GM21825 (cell line): ENCODE results near the gene COLGALT1.

Experiments
- ATAC-seq: cut with Tn5 transposase; IDR thresholded peaks from one replicate; pipeline ENCODE4 v1.9.1; 2021; ENCODE audit warnings: mild to moderate bottlenecking, moderate library complexity; ENCODE audit not compliant: unreplicated experiment

Gene COLGALT1

DNA sequence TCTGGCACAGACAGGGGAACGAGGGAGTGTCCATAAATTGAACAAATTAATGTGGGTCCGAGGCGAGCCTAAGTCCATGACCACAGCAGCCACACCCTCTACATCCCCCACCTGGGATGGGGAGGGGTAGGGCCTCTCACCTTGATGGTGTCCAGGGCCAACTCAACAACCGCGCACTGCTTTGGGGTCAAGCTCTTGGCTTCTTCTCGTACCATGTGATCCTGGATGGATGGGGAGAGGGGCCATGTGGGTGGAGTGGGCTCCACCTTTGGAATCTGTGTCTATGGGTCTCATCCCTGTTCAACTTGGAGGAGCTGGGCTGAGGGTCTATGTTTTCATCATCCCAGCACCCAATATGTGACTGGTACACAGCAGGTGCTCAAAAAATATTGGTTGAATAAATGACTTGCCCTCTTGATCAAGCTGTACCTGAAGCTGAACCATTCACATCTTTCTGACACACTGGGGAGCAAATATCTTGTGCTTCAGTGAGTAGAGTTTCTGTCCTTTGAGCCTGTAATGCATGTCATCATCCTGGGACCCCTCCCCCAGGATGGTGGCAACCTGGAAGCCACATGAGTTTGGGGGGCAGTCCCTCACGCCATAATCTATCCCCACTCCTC is 62.9 kb downstream of the COLGALT1 start:
- no peak for ATAC-seq

GRCh38 chr19:17618936-17619335 is 63.5 kb downstream of the COLGALT1 start:
- no peak for ATAC-seq

DNA sequence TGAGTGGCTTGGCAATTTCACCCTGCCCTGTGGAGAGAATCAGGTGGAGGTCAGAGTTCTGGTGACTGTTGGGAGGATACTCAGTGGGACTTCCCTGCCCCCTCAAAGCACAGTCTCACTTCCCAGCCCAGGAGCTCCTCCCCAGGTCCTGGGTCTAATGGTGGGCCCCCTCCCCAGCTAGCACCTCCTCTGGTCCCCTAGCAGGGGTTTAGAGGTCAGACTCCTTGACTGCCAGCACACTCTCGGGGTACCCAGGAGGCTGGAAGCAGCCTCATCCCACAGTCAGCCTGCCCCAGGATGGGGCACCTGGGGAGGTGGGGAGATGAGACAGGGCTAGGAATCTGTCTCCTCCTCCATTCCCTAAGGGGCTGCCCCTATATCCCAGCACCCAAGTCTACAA is 65.2 kb downstream of the COLGALT1 start:
- ATAC-seq = no peak

DNA sequence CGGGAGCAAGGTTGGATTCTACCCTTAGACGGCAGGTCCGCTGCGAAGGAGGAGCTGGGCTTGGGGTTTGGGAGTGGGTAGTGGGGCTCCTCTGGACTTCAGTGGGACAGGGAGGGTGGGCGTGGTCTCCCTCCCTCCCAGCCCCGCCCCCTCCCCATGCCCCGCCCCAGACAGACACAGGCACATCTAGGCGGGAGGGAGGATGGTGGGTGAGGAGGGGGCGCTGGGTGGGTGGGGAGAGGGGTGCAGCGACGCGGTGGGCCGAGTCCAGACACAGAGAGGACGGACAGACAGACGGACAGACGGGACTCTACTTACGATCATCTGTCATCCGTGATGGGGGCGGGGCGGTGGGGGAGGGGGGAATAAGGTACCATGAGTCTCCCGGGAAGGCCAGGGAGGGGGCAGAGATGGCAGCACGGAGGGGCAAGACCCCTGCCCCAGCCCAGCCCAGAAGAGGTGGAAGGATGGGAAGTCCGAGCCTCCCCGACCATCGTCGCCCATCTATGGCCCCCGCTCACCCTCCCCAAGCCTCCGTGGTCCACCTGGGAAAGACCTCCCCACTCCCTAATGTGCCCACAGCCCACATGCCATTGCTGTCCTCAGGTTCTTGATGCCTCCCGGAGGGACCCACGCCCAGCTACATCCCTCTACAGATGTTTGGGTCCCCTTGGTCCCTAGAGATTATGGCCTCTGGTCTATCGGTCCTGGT is 67.9 kb downstream of the COLGALT1 start:
- no peak for ATAC-seq

DNA sequence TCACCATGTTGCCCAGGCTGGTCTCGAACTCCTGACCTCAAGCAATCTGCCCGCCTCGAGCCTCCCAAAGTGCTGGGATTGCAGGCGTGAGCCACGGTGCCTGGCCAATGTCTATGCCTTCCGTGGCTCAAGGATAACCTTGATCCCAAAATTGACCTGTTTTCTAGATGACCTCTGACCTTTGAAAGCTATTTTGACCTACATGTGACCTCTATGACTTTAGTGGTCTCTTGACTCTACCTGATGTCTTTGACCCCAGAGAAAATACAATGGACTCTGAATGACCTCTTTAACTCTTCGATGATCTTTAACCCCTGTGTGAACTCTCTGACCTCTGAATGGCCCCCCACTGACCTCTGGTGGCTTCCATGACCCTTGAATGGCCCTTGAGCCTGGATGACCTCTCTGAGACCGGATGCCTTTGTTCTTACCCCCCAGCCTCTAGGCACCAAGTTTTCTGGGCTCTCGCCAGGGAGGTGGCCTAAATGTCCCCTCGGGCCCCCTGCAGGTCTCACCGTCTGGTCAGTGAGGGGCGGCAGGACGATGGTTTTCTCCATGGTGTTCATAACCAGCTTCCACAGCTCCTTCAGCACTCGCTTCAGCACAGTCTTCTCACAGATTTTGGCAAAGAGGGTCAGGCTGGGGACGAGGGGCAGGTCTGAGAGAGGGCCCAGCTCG is 69.0 kb downstream of the COLGALT1 start:
- ATAC-seq = no peak

DNA sequence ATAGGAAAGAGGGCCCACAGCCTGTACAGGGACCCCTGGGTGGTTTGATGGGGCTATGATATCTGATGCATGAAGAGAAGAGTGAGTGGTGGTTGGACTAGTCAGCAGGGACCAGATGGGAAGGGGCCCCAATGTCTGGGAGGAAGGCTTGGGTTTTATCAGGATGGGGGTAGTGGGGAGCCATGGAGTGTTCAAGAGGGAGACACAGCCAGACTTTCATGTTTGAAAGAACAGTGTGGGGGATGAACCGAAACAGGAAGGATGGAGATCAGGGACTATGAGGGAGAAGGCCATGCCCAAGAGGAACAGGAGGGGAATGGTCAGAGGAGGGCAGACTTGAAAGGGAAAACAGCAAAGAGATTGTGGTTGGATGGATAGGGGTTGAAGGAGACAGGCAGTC is 69.6 kb downstream of the COLGALT1 start:
- ATAC-seq = no peak

DNA sequence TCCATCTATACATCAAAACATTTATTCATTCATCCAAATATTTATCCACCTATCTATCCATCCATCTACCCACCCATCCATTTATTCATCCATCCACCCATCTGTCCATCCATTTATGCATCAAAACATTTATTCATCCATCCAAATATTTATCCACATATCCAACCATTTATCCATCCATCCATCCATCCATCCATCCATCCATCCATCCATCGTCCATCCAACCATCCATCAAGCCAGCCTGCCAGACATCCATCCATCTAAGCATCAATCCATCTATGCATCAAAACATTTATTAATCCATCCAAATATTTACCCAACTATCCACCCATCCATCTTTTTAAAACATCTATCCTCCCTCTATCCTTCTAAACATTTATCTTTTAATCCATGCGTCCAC is 70.5 kb downstream of the COLGALT1 start:
- no peak for ATAC-seq

- no peak for ATAC-seq
Observed at GRCh38 chr19:17626456-17627015, 71.1 kb downstream of the COLGALT1 start.

GRCh38 chr19:17627161-17627560 is 71.7 kb downstream of the COLGALT1 start:
- ATAC-seq = no peak

- ATAC-seq = no peak
Observed at GRCh38 chr19:17627921-17628320, 72.5 kb downstream of the COLGALT1 start.

DNA sequence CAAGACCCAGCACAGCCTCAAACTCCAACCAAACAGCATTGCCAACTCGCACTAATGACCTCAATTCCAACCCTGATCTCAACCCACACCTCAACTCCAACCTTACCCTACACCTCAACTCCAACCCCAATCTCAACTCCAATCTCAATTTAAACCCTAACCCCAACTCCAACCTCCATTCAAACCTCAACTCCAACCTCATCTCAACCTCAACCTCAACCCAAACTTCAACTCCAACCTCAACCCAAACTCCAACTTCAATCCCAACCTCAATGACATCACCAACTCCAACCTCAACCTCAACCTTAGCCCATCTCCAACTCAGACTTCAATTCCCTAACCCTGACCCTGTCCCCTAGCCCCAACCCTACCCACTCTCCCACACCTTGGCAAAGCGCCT is 74.3 kb downstream of the COLGALT1 start:
- no peak for ATAC-seq

GRCh38 chr19:17632577-17632976 is 77.1 kb downstream of the COLGALT1 start:
- no peak for ATAC-seq
